ENCODE measurements around the gene TANC1.
A peak's percentile ranks its signal among the peaks of the same experiment; 100 is the strongest.

The TANC1 gene

GRCh38 chr2:159175182-159175581 lies 206.7 kb downstream of the TANC1 start:
- no peak for DNase-seq

DNA sequence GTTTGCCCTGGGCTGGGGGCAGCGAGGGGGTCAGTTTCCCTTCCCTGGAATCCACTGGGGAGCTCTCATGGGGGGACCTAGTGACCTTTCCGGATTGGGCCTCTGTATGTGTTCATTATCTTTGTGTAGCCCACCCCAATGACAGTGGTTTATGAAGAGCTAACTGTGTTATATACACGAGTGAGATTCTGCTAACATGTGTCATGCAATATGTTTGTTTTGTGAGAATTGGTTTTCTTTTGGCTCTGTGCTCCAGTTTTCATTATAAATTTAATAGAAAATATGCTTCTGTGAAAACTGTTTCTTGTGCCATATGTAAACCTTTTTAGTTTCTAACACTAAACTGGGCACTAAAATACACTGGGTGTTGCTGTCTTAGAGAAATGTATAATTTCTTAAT lies 207.5 kb downstream of the TANC1 start:
- no peak for DNase-seq

- no peak for DNase-seq
Observed at GRCh38 chr2:159176555-159176954, 208.1 kb downstream of the TANC1 start.

DNA sequence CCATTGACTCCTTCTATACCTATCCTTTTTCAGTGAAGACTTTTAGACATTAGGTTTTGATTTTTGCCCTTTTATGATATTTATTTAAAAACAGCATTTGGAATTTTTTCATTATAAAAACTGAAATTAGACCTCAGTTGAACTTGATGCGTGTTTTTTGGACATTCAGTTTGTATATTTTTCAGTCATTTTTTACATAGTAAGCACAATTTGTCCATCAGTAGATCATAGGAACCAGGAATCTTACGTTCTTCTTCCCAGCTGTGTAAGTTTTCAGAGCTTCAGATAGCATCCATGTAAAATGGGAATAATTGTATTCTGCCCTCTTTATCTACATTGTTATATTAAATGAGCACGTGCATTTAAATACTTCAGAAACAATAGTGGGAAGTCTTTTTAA lies 208.9 kb downstream of the TANC1 start:
- DNase-seq = no peak

- no peak for DNase-seq
Observed at GRCh38 chr2:159177957-159178356, 209.5 kb downstream of the TANC1 start.

- no peak for DNase-seq
Observed at GRCh38 chr2:159179096-159179495, 210.7 kb downstream of the TANC1 start.

GRCh38 chr2:159179696-159180095 lies 211.3 kb downstream of the TANC1 start:
- DNase-seq = no peak

DNA sequence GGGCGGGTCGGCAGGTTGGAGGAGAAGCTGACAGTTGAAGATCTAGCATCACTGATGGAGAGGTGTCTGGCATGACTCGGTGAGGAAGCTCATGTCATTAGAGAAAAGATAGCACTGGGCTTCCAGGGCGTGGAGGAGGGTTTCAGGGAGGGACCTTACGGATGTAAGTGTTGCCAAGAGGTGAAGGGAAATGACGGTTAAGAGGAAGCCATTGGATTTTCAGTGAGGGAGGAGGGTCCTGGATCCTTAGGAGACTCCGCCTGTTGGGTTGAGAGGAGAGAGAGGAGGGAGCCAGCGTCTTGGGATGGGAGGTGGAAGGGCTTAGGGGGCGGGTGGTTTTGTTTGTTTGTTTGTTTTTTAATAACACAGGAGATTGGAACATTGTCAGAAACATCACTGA lies 214.9 kb downstream of the TANC1 start:
- no peak for DNase-seq

GRCh38 chr2:159185401-159186130 lies 217.1 kb downstream of the TANC1 start:
- DNase-seq = no peak

GRCh38 chr2:159186462-159186861 lies 218.0 kb downstream of the TANC1 start:
- no peak for DNase-seq

DNA sequence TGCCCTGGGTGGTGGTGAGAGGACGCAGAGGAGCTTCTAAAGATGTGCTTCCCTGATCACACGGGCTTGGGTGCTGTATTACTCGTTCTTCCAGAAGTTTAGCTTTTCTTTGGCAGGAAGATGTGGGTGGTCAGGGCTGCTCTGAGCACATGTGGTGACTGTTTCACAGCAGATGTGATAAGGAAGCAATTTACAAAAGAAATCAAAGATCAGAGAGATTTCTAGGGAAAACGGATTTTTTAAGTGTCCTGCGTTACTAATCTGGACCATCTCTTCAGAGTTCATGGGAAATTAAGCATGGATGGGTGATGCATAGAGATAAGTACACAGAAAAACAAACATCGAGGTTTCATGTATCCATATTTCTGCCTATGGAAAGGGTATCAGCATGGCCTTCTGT lies 218.7 kb downstream of the TANC1 start:
- DNase-seq = no peak

DNA sequence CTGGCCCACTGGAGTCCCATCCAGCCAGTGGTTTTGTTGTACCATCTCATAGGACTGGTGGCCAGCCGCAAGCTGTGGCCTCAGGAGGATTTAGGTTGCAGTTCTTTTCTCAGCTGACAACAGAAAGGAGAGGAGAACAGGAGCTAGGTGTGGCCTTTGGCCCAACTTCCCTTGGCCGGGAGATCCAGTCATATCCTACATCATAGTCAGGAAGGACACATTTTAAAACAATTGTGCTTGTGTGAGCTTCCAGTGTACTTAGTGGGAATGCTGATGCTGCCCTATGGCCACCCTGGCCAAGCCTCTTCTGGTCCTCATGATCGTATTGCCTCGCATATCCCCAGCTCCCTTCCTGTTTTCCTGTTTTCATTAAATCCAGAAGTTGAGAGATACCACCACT lies 220.0 kb downstream of the TANC1 start:
- DNase-seq = no peak

DNA sequence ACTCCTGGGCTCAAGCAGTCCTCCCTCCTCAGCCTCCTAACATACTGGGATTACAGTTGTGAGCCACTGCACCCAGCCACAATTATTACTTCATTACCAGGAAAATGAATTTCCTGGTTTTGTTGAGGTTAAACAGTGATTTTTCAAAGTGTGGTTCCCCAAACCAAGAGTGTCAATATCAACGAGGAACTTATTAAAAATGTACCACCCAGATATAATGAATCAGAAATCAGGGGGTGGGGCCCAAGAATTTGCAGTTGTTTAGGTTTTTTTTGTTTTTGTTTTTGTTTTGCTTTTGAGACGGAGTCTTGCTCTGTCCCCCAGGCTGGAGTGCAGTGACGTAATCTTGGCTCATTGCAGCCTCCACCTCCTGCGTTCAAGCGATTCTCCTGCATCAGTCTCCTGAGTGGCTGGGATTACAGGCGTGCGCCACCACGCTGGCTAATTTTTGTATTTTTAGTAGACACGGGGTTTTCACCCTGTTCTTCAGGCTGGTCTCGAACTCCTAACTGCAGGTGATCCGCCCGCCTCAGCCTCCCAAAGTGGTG lies 224.0 kb downstream of the TANC1 start:
- no peak for DNase-seq

GRCh38 chr2:159193791-159194190 lies 225.4 kb downstream of the TANC1 start:
- DNase-seq = no peak

DNA sequence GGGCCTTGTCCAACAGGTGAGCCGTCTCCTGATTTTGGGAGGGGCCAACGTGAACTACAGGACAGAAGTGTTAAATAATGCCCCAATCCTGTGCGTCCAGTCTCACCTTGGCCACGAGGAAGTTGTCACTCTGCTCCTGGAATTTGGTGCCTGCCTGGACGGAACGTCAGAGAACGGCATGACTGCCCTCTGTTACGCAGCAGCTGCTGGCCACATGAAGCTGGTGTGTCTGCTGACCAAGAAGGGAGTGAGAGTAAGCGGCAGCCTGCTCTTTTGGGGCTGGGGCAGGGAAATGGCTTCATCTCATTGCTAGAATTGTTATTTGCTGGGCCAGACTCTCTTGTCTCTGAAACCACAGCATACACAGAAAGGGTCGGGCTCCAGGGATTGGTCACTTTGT lies 225.8 kb downstream of the TANC1 start:
- DNase-seq = no peak

- no peak for DNase-seq
Observed at GRCh38 chr2:159195697-159196096, 227.3 kb downstream of the TANC1 start.

- no peak for DNase-seq
Observed at GRCh38 chr2:159196393-159196925, 228.0 kb downstream of the TANC1 start.

- no peak for DNase-seq
Observed at GRCh38 chr2:159199236-159199635, 230.8 kb downstream of the TANC1 start.

GRCh38 chr2:159199761-159200465 lies 231.5 kb downstream of the TANC1 start:
- no peak for DNase-seq

GRCh38 chr2:159200498-159200897 lies 232.1 kb downstream of the TANC1 start:
- no peak for DNase-seq

- peak; percentile 51 for DNase-seq
Observed at GRCh38 chr2:159201360-159202063, 233.1 kb downstream of the TANC1 start.

DNA sequence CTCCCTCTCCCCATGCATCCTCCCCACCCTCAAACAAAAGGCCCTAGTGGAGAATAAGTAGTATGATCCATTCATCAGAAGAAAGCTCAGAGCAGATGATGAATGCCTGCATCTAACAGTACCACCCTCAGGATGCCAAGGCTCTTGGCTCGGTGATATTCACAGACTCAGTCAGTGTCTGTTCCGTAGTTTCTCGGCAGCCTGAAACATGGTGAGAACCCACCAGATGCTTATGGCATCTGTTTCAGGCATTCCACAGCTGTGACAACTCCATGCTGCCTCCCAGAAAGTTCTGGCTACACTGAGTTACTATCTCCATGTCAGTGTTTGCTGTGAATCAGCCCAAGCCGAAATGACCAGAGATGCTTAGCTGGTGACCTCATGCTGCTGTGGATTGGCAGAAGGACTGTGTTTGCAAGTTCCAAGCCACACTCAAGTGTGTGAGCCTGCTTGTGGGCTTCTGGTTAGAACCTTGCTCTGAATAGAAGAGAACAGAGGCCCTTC lies 234.2 kb downstream of the TANC1 start:
- DNase-seq = no peak

Data from central memory CD4-positive, alpha-beta T cell (primary cell).